ENCODE results near the gene ATP8A2. TPM values are rescaled to one million over a fixed set of nuclear protein-coding genes. Genes with fewer than 3 reads are reported as not detected.

The ATP8A2 gene
- total RNA-seq, 2 donors from 2014 or later, result 0.41 to 1.6 TPM

DNA sequence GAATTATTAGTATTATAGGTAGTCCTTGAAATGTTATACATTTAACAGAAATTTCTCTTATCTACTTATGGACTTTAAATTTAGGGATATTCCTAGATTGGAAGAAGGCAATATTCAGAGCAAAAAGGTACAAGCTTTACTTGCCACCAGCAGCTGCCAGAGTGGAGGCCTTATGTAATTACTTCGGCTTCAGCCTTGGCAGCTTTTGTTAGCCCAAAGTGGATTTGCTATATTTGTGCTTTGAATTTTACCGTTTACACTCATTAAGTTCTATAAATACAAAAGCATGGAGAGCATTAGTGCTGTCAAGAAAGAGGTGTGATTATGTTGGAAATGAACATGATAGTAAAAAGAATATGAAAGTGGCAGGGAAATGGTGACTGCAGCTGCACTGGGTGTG lies 319.9 kb downstream of the ATP8A2 start:
- Histone ChIP-seq H3K27ac (no peak overlapping the region), H3K36me3 (no peaks in the 10 kb centered on the region), H3K27me3 (replicated peaks; ENCODE audit: insufficient read depth) (no peaks in the 10 kb centered on the region), H3K4me1 (ENCODE audit: control insufficient read depth in 1 of 2, low read depth in 2 of 2) (no peaks in the 10 kb centered on the region), H3K4me3 (no peak overlapping the region), H3K9me3 (no peaks in the 10 kb centered on the region)
- ATAC-seq (ENCODE audit: insufficient number of reproducible peaks, low FRiP score, low read depth), result no peak
- DNase-seq (ENCODE audit: low spot score), result no peak
- TF ChIP-seq, protein P1, sequence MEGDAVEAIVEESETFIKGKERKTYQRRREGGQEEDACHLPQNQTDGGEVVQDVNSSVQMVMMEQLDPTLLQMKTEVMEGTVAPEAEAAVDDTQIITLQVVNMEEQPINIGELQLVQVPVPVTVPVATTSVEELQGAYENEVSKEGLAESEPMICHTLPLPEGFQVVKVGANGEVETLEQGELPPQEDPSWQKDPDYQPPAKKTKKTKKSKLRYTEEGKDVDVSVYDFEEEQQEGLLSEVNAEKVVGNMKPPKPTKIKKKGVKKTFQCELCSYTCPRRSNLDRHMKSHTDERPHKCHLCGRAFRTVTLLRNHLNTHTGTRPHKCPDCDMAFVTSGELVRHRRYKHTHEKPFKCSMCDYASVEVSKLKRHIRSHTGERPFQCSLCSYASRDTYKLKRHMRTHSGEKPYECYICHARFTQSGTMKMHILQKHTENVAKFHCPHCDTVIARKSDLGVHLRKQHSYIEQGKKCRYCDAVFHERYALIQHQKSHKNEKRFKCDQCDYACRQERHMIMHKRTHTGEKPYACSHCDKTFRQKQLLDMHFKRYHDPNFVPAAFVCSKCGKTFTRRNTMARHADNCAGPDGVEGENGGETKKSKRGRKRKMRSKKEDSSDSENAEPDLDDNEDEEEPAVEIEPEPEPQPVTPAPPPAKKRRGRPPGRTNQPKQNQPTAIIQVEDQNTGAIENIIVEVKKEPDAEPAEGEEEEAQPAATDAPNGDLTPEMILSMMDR (IDR thresholded peaks at IDR 0.05), result no peak

DNA sequence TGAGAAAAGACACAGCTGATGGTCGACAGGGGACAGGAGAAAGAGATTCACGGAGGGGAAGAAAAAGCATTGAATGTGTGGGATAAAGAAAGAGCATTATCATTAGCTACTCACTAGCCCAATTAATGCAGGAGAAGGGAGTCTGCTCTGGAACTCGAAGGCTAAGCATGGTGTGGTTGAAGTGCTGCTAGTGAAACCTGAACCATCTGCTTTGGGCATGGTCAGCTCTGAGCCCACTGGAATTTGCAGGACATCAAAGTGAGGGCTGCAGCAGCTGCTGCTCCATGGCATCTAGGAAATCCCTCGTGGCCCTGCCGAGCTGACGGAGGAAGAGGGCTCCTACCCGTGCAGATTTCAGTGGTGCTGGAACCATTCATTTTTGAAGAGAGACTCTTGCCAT lies 320.3 kb downstream of the ATP8A2 start:
- no peak for ATAC-seq (ENCODE audit: insufficient number of reproducible peaks, low FRiP score, low read depth)

DNA sequence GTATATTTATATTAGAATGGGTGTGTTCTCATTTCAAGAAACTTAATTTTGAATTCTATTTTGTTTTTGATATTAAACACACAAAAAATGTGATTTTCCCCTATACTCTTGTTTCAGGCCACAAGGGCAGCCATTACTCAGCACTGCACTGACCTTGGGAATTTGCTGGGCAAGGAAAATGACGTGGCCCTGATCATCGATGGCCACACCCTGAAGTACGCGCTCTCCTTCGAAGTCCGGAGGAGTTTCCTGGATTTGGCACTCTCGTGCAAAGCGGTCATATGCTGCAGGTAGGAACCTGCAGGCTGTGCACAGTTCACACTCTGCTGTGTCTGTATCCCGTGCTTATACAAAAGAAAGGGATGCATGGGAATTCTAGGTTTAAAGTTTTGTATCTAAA lies 327.3 kb downstream of the ATP8A2 start:
- no peaks in the 10 kb centered on the region for H3K27me3 ChIP-seq (replicated peaks; ENCODE audit: insufficient read depth)
- H3K36me3 ChIP-seq, result no peaks in the 10 kb centered on the region
- H3K27ac ChIP-seq, result no peak overlapping the region
- TF ChIP-seq, protein P1 (IDR thresholded peaks at IDR 0.05), result no peak
- H3K4me1 ChIP-seq (ENCODE audit: control insufficient read depth in 1 of 2, low read depth in 2 of 2), result no peaks in the 10 kb centered on the region
- no peak for ATAC-seq (ENCODE audit: insufficient number of reproducible peaks, low FRiP score, low read depth)
- H3K4me3 ChIP-seq, result no peak overlapping the region
- H3K9me3 ChIP-seq, result no peaks in the 10 kb centered on the region
- no peak for DNase-seq (ENCODE audit: low spot score)

More for the DNA sequence above, 320.3 kb downstream of the ATP8A2 start:
- H3K36me3 ChIP-seq, result no peaks in the 10 kb centered on the region
- TF ChIP-seq, protein P1 (IDR thresholded peaks at IDR 0.05), result no peak
- H3K9me3 ChIP-seq, result no peaks in the 10 kb centered on the region
- no peak for DNase-seq (ENCODE audit: low spot score)
- no peak overlapping the region for H3K27ac ChIP-seq
- H3K27me3 ChIP-seq (replicated peaks; ENCODE audit: insufficient read depth), result no peaks in the 10 kb centered on the region
- H3K4me1 ChIP-seq (ENCODE audit: control insufficient read depth in 1 of 2, low read depth in 2 of 2), result no peaks in the 10 kb centered on the region
- no peak overlapping the region for H3K4me3 ChIP-seq

DNA sequence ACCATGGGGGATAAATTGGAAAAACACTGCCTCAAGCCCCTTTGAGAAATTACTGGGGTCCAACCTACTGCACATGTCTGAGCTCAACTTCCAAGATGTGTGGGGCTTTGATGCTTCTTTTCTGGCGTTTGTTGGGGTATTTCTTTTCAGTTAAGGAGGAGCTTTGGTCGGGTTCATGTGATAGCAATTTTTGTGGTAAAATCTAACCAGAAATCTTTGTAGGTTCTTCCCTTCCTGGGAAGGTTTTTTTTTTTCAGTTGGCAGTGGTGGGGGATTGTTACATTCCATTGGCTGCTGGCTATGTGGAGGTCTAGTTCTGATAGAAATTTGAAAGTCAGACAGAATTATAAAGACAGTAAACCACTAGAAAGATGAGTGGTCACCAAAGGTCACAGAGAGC lies 327.8 kb downstream of the ATP8A2 start:
- no peak for ATAC-seq (ENCODE audit: insufficient number of reproducible peaks, low FRiP score, low read depth)

DNA sequence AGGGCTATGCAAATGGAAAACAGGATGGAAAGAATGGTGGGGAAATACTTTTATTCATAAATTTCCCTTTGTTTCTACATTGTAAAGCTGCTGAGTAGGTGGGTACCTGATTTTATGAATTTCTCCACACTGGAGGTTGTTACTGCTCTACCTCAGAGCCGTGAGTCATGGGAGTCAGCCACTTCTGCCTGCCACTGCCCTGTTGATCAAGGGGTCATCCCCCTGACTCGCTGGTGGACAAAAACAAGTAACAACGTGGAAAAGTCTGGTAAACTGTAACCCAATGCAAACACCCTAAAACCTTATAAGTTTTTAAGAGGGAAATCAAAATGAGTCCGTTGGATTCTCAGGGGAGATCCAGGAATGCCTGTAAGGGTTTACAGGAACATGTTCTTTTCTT lies 329.5 kb downstream of the ATP8A2 start:
- no peaks in the 10 kb centered on the region for H3K9me3 ChIP-seq
- DNase-seq (ENCODE audit: low spot score), result no peak
- ATAC-seq (ENCODE audit: insufficient number of reproducible peaks, low FRiP score, low read depth), result no peak
- TF ChIP-seq, protein P1 (IDR thresholded peaks at IDR 0.05), result no peak
- H3K4me1 ChIP-seq (ENCODE audit: control insufficient read depth in 1 of 2, low read depth in 2 of 2), result no peaks in the 10 kb centered on the region
- no peaks in the 10 kb centered on the region for H3K36me3 ChIP-seq
- no peak overlapping the region for H3K27ac ChIP-seq
- no peak overlapping the region for H3K4me3 ChIP-seq
- no peaks in the 10 kb centered on the region for H3K27me3 ChIP-seq (replicated peaks; ENCODE audit: insufficient read depth)

More for the DNA sequence above, 327.8 kb downstream of the ATP8A2 start:
- no peak for DNase-seq (ENCODE audit: low spot score)
- Histone ChIP-seq H3K9me3 (no peaks in the 10 kb centered on the region), H3K4me3 (no peak overlapping the region), H3K27me3 (replicated peaks; ENCODE audit: insufficient read depth) (no peaks in the 10 kb centered on the region), H3K36me3 (no peaks in the 10 kb centered on the region), H3K4me1 (ENCODE audit: control insufficient read depth in 1 of 2, low read depth in 2 of 2) (no peaks in the 10 kb centered on the region), H3K27ac (no peak overlapping the region)
- TF ChIP-seq, protein P1 (IDR thresholded peaks at IDR 0.05), result no peak
